NCI-H748 (cell line): ENCODE results near the gene SELENOH.
"Not testable (repeated sequence)": the region's sequence is repeated elsewhere in the genome, so short reads cannot be mapped to it uniquely, and the experiment has no call there.

Experiments used
- DNase-seq: peaks from one replicate; lab custom pipeline; 2025; ENCODE audit not compliant: unreplicated experiment; lab: John Stamatoyannopoulos, UW

SELENOH gene

GRCh38 chr11:57741132-57742086 is at the start of gene SELENOH:
Gene SELENOH, plus strand, starts transcription at chr11:57741491. Its CDS starts 105 bp downstream, at chr11:57741596.
- peak; percentile 98 for DNase-seq

GRCh38 chr11:57698843-57699365 is 42.4 kb upstream of the SELENOH start:
- DNase-seq = no peak

DNA sequence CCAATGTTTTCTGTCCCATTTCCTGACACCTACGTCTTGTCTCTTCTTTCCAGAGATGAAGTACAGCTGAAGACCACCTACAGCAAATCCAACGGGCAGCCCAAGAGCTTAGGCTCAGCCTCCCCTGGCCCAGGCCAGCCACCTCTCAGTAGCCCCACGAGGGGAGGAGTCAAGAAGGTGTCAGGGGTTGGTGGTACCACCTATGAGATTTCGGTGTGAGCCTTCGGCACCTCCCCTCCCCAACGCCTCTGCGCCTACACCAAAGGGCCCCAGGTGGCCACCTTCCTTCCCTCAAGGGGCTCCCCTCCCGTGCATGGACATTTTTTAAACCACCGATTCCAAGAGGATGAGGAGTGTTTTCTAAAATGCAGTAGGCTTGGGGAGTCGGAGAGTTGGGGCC is 41.5 kb upstream of the SELENOH start:
- no peak for DNase-seq

DNA sequence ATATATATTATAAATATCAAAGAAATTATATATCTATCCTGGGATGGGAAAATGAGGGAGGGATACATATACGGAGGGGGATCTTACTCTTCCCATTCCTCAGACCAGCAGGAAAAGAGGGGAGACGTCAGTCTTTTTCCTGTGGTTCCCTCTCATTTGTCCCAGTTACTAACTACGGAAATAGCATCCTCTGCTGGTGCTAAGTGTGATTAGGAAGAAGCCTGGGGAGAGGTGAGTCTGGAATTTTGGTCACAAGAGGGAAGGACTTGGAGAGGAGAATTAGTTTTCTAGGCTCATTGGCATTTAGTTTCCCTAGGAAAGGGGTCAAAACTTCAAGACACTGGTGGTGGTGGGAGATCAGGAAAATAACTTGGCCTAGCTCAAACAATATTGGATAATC is 40.9 kb upstream of the SELENOH start:
- no peak for DNase-seq

DNA sequence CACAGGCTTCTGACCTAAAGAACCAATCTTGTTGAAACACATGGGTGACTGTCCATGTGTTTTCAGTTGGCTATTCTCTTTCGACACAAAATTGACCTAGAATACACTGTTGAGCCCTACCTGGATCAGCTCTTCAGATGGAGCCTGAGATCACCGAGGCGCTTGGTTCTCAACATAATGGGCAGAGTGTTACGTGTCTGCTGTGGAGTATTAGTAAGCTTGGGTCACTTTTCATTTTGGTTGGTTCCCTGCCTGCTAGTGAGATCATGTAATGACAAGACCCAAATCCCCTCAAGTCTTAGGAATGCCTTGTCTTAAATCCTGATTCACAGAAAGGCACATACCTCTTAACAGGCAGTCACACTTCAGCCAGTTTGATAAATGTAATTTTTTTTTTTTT is 38.0 kb upstream of the SELENOH start:
- DNase-seq = no peak

GRCh38 chr11:57704932-57705331 is 36.4 kb upstream of the SELENOH start:
- DNase-seq = no peak

DNA sequence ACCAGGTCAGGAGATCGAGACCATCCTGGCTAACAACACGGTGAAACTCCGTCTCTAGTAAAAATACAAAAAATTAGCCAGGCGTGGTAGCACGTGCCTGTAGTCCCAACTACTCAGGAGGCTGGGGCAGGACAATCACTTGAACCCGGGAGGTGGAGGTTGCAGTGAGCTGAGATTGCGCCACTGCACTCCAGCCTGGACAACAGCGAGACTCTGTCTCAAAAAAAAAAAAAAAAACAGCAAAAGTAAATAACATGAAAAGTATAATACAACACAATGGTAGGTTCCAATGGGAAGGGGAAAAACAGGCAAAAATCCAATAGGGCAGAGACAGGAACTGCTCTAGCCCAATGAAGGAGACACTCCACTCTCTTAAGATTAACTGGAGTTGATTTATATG is 35.9 kb upstream of the SELENOH start:
- DNase-seq = not testable (repeated sequence)

GRCh38 chr11:57709802-57710367 is 31.4 kb upstream of the SELENOH start:
- no peak for DNase-seq

- peak; percentile 98 for DNase-seq
Observed at GRCh38 chr11:57711414-57712255, 29.7 kb upstream of the SELENOH start, which contains the start of gene MED19. Gene MED19, minus strand, starts transcription at chr11:57712215. Its CDS starts 36 bp downstream, at chr11:57712179.

DNA sequence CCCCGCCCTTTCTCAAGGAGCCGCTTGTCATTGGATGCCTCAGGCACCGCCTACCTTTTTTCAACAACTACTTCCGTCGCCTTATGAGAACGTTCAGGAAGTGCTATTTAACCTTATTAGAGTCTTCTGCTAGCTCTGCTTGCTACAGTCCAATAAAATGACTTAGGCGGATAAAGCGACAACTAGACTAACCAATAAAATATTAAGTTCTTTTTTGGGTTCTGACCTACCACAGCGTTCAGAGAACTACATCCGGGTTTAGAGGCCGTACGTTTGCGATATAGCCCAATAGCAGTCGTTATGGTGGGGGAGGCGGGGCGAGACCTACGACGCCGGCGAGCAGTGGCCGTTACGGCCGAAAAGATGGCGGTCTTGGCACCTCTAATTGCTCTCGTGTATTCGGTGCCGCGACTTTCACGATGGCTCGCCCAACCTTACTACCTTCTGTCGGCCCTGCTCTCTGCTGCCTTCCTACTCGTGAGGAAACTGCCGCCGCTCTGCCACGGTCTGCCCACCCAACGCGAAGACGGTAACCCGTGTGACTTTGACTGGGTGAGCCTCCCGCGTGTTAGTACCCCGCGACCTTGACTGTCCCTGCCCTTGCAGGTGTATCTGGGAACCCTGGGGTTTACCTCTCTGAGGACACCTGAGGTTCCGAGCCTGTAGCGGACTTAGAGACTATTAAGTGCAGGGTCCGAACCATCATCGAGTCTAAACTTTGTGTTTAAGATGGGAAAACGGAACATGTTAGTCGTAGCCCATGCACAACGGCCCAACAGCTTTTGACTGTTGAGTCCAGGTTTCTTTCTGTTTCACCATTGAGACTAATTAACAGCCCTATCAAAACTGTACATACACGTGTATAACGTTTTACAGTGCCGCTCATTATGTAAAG is 28.8 kb upstream of the SELENOH start, which contains the start of gene TMX2:
Gene TMX2, plus strand, starts transcription at position 338 of the 895 bp plus-strand sequence. Its CDS starts 26 bp downstream, at position 364.
- peak; percentile 99 for DNase-seq

- DNase-seq = no peak
Observed at GRCh38 chr11:57713835-57714234, 27.5 kb upstream of the SELENOH start.

DNA sequence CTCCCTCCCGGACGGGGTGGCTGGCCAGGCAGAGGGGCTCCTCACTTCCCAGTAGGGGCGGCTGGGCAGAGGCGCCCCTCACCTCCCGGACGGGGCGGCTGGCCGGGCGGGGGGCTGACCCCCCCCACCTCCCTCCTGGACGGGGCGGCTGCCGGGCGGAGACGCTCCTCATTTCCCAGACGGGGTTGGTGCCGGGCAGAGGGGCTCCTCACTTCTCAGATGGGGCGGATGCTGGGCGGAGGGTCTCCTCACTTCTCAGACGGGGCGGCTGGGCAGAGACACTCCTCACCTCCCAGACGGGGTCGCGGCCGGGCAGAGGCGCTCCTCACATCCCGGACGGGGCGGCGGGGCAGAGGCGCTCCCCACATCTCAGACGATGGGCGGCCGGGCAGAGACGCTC is 24.6 kb upstream of the SELENOH start:
- DNase-seq = not testable (repeated sequence)

- DNase-seq = no peak
Observed at GRCh38 chr11:57727185-57727584, 14.1 kb upstream of the SELENOH start.

- DNase-seq = no peak
Observed at GRCh38 chr11:57728829-57729228, 12.5 kb upstream of the SELENOH start.

DNA sequence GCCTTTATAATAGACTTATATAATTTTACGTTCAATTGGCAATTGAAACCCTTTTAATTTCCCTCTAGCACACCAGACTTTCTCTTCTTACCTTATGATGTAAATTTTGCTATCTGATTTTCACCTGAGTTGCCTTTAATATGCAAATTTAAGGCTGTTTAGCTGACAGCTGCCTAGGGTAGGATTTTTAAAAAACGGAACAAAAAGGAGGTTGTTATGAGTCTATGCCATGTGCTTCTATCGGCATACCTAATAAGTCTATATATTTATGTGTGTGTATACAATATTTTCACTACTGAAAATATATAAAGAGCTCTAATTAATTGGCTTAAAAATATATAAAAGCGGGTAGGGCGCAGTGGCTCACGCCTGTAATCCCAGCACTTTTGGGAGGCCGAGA is 11.8 kb upstream of the SELENOH start:
- no peak for DNase-seq

DNA sequence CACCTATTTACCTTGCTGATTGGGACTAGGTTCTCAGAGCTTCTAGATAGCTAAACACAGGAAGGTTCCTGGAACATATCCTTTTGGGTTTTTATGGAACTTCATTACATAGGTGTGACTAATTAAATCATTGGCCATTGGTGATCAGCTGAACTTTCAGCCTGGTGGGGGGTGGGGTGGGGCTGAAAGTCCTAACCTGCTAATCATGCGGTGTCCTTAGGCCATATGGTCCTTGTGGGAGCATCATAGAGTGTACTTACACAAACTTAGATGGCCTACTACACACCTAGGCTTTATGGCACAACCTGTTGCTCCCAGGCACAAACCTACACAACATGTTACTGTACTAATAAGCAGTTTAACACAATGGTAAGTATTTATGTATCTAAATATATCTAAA is 8.6 kb upstream of the SELENOH start:
- DNase-seq = no peak

DNA sequence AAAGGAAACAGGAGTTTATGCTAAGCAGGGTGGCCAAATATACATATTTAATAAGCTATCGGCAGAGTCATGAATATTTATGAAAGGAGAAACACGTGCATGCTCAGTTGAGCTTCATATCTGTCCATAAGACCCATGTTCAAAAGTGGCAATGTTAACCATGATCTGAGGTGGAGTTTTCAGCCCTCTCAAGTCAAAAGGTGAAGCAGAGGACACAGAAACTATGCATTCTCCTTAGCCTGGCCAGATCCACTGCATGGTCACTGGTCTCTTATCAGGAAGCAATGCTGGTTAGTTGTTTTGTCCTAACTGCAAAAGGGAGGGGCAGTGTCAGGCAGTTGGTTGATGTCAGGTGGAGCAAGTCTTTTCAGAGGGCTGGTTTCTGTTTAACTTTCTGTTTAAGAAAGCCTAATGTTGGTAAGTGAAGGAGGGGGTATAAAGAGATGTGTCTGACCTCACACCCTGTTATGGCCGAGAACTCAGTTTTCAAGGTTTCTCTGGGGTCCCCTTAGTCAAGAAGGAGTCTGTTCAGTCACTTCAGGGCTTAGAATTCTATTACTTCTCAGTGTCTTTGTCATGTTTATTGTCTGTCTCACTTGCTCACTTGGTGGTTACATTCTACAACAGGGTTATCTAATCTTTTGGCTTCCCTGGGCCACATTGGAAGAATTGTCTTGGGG is 5.5 kb upstream of the SELENOH start:
- no peak for DNase-seq

- DNase-seq = no peak
Observed at GRCh38 chr11:57742087-57742452, 779 bp downstream of the SELENOH start.

- DNase-seq = no peak
Observed at GRCh38 chr11:57744357-57744756, 3.1 kb downstream of the SELENOH start.
